Measurements from ENCODE around the gene BCL2L12. TPM values are rescaled to one million over a fixed set of nuclear protein-coding genes. Genes with fewer than 3 reads are reported as not detected.

The BCL2L12 gene
- total and polyA plus RNA-seq, 10 donors: 7.8 to 36.7 (median 21.7) TPM

DNA sequence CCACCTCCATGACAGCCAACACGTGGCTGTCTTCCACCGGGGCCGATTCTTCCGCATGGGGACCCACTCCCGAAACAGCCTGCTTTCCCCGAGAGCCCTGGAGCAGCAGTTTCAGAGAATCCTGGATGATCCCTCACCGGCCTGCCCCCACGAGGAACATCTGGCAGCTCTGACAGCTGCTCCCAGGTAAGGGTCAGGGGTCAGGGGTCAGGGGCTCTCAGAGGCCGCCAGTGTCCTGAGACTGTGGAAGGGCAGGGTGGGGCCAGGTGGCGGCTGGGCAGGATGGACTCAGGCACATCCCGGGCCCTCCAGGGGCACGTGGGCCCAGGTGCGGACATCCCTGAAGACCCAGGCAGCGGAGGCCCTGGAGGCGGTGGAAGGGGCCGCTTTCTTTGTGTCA, 40.2 kb downstream of the BCL2L12 start:
- no peaks in the 10 kb centered on the region for H3K9me3 ChIP-seq
- TF ChIP-seq POLR2A (IDR thresholded peaks at IDR 0.05) (no peak), POLR2AphosphoS5 (IDR thresholded peaks at IDR 0.05) (no peak)
- TF ChIP-seq, protein P1, sequence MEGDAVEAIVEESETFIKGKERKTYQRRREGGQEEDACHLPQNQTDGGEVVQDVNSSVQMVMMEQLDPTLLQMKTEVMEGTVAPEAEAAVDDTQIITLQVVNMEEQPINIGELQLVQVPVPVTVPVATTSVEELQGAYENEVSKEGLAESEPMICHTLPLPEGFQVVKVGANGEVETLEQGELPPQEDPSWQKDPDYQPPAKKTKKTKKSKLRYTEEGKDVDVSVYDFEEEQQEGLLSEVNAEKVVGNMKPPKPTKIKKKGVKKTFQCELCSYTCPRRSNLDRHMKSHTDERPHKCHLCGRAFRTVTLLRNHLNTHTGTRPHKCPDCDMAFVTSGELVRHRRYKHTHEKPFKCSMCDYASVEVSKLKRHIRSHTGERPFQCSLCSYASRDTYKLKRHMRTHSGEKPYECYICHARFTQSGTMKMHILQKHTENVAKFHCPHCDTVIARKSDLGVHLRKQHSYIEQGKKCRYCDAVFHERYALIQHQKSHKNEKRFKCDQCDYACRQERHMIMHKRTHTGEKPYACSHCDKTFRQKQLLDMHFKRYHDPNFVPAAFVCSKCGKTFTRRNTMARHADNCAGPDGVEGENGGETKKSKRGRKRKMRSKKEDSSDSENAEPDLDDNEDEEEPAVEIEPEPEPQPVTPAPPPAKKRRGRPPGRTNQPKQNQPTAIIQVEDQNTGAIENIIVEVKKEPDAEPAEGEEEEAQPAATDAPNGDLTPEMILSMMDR (IDR thresholded peaks at IDR 0.05 in 8 of 11, conservative IDR thresholded peaks at IDR 0.05 in 3 of 11): no peak
- DNase-seq: no peak
- no peaks in the 10 kb centered on the region for H3K4me1 ChIP-seq
- H3K4me3 ChIP-seq: no peak overlapping the region
- no peak overlapping the region for H3K27ac ChIP-seq
- H3K36me3 ChIP-seq: peaks cover 0 to 5% (median 0%) of the 10 kb centered on the region in 6 donors
- peaks cover 0 to 13% (median 0%) of the 10 kb centered on the region in 7 donors for H3K27me3 ChIP-seq (replicated peaks in 1 of 7)
- WGBS, 5 donors: 85 to 94% (median 92%) methylated on average over 8 to 16 of the region's 16 CpGs
- intact Hi-C loops (cut with DNase I; ENCODE audit: low total_unique reads): no loop called here

GRCh38 chr19:49710372-49710951, 44.7 kb downstream of the BCL2L12 start:
- no peaks in the 10 kb centered on the region for H3K27me3 ChIP-seq (replicated peaks in 1 of 7)
- TF ChIP-seq POLR2A (IDR thresholded peaks at IDR 0.05) (no peak), POLR2AphosphoS5 (IDR thresholded peaks at IDR 0.05) (no peak)
- TF ChIP-seq, protein P1 (IDR thresholded peaks at IDR 0.05 in 8 of 11, conservative IDR thresholded peaks at IDR 0.05 in 3 of 11): no peak
- peaks cover 0 to 5% (median 0%) of the 10 kb centered on the region in 6 donors for H3K36me3 ChIP-seq
- no peaks in the 10 kb centered on the region for H3K9me3 ChIP-seq
- no peak for DNase-seq
- no peak overlapping the region for H3K27ac ChIP-seq
- 92 to 96% (median 93%) methylated on average over 20 of the region's 20 CpGs for WGBS, 5 donors
- H3K4me1 ChIP-seq: no peaks in the 10 kb centered on the region
- H3K4me3 ChIP-seq: no peak overlapping the region
- intact Hi-C loops (cut with DNase I; ENCODE audit: low total_unique reads): no loop called here

- H3K27ac ChIP-seq: no peak overlapping the region
- no peaks in the 10 kb centered on the region for H3K27me3 ChIP-seq (replicated peaks in 1 of 7)
- H3K4me3 ChIP-seq: no peak overlapping the region
- 54 to 75% (median 68%) methylated on average over 20 of the region's 20 CpGs for WGBS, 5 donors
- H3K4me1 ChIP-seq: peaks cover 0 to 10% (median 7%) of the 10 kb centered on the region in 6 donors
- H3K36me3 ChIP-seq: no peaks in the 10 kb centered on the region
- intact Hi-C loops (cut with DNase I; ENCODE audit: low total_unique reads): no loop called here
- H3K9me3 ChIP-seq: no peaks in the 10 kb centered on the region
- no peak for DNase-seq
- TF ChIP-seq POLR2AphosphoS5 (IDR thresholded peaks at IDR 0.05) (no peak), POLR2A (IDR thresholded peaks at IDR 0.05) (no peak)
- TF ChIP-seq, protein P1 (IDR thresholded peaks at IDR 0.05 in 8 of 11, conservative IDR thresholded peaks at IDR 0.05 in 3 of 11): no peak
Measured at GRCh38 chr19:49712397-49712859, 46.7 kb downstream of the BCL2L12 start.

GRCh38 chr19:49713236-49713845, 47.6 kb downstream of the BCL2L12 start:
- DNase-seq: no peak
- WGBS, 5 donors: 80 to 94% (median 85%) methylated on average over 6 to 8 of the region's 8 CpGs
- H3K36me3 ChIP-seq: no peaks in the 10 kb centered on the region
- H3K4me1 ChIP-seq: peaks cover 0 to 19% (median 12%) of the 10 kb centered on the region in 6 donors
- intact Hi-C loops (cut with DNase I; ENCODE audit: low total_unique reads): no loop called here
- no peak overlapping the region for H3K4me3 ChIP-seq
- no peak for TF ChIP-seq POLR2A (IDR thresholded peaks at IDR 0.05)
- TF ChIP-seq, protein P1 (IDR thresholded peaks at IDR 0.05 in 8 of 11, conservative IDR thresholded peaks at IDR 0.05 in 3 of 11): no peak
- TF ChIP-seq POLR2AphosphoS5 (IDR thresholded peaks at IDR 0.05): no peak
- H3K9me3 ChIP-seq: no peaks in the 10 kb centered on the region
- no peaks in the 10 kb centered on the region for H3K27me3 ChIP-seq (replicated peaks in 1 of 7)
- no peak overlapping the region for H3K27ac ChIP-seq

All from spleen (tissue), 11 donors.